HepG2 (cell line): ENCODE data around the gene INKA2. TPM values are rescaled to one million over a fixed set of nuclear protein-coding genes. Genes with fewer than 3 reads are reported as not detected.

ENCODE experiments used
- ATAD3A ChIP-seq: sonication (generic); formaldehyde crosslinking; IDR thresholded peaks from 2 replicates; pipeline ENCODE4 v1.4.0; 2020; ENCODE audit warnings: missing genetic modification reagents
- KLF12 ChIP-seq: sonication (generic); formaldehyde crosslinking; IDR thresholded peaks from 2 replicates; pipeline ENCODE4 v1.4.0; 2020; ENCODE audit warnings: missing genetic modification reagents, borderline replicate concordance
- KMT2A ChIP-seq: sonication (generic); formaldehyde crosslinking; IDR thresholded peaks from 2 replicates; pipeline ENCODE4 v1.4.0; 2020; ENCODE audit warnings: missing genetic modification reagents
- KMT2B ChIP-seq: IDR thresholded peaks from 2 replicates; pipeline ENCODE4 v1.6.1; 2016; ENCODE audit warnings: missing genetic modification reagents, missing compliant biosample characterization
- RFX5 ChIP-seq: IDR thresholded peaks from 2 replicates; pipeline ENCODE4 v1.6.1; 2011; ENCODE audit warnings: low read depth, low read length, improper control_type of control experiment
- RXRB ChIP-seq: IDR thresholded peaks from 2 replicates; pipeline ENCODE4 v1.6.1; 2016; ENCODE audit warnings: borderline replicate concordance, missing genetic modification reagents, missing compliant biosample characterization
- SPEN ChIP-seq: sonication (generic); formaldehyde crosslinking; IDR thresholded peaks from 2 replicates; pipeline ENCODE4 v1.5.1; 2020; ENCODE audit warnings: low read depth, mild to moderate bottlenecking, missing genetic modification reagents
- TAF1 ChIP-seq: sonication (generic); formaldehyde crosslinking; IDR thresholded peaks from 2 replicates; pipeline ENCODE4 v1.4.0; 2020; ENCODE audit warnings: missing genetic modification reagents
- TARDBP ChIP-seq: sonication (generic); formaldehyde crosslinking; IDR thresholded peaks from 2 replicates; pipeline ENCODE4 v1.8.0; 2022; ENCODE audit warnings: mild to moderate bottlenecking, missing genetic modification reagents
- ZKSCAN1 ChIP-seq: fragments of 150-350 bp; IDR thresholded peaks from 2 replicates; pipeline ENCODE4 v1.6.1; 2014; ENCODE audit warnings: low read length
- ZNF3 ChIP-seq: IDR thresholded peaks from 2 replicates; pipeline ENCODE4 v1.7.0; 2017; ENCODE audit warnings: inconsistent platforms
- ZNF331 ChIP-seq: sonication (generic); formaldehyde crosslinking; IDR thresholded peaks from 2 replicates; pipeline ENCODE4 v1.4.0; 2020; ENCODE audit warnings: missing genetic modification reagents
- ZNF7 ChIP-seq: IDR thresholded peaks from 2 replicates; pipeline ENCODE4 v1.6.1; 2016; ENCODE audit warnings: missing biosample characterization, missing genetic modification reagents
- ZNF772 ChIP-seq: sonication (generic); formaldehyde crosslinking; IDR thresholded peaks from 2 replicates; pipeline ENCODE4 v1.5.0; 2020; ENCODE audit warnings: mild to moderate bottlenecking, missing genetic modification reagents
- polyA plus RNA-seq, 8 experiments: library from polyadenylated mRNA; depleted of rRNA in 3 of 8; stranded (reverse) in 7 of 8; unstranded in 1 of 8; fragments of >200 nt; fragmentation: Illumina TruSeq in 4 of 8; extraction: Trizol in 4 of 8; gene quantifications; 2 replicates each; pipeline versions ENCODE4 v1.2.1 to v1.2.3, GENCODE V29; 2011 to 2016; ENCODE audit warnings: low read depth in 4 of 8, missing spikeins in 1 of 8, mixed read lengths in 1 of 8; ENCODE audit not compliant: insufficient read depth in 1 of 8
- total RNA-seq, 5 experiments: library from RNA; depleted of rRNA; stranded (reverse); fragments of >200 nt; fragmentation: Illumina TruSeq; extraction: Trizol; gene quantifications; 2 replicates each; pipeline ENCODE4 v1.2.3, GENCODE V29; 2016; ENCODE audit warnings: low read depth in 1 of 5
- TF ChIP-seq, protein P1 (sequence below): sonication (generic); formaldehyde crosslinking; IDR thresholded peaks from 2 replicates; pipeline ENCODE4 v1.8.0; 2023; ENCODE audit warnings: mild to moderate bottlenecking, missing genetic modification reagents
- TF ChIP-seq, protein P2 (sequence below): sonication (generic); formaldehyde crosslinking; IDR thresholded peaks from 2 replicates; pipeline ENCODE4 v1.9.0; 2021; ENCODE audit warnings: missing genetic modification reagents, borderline replicate concordance
- TF ChIP-seq, protein P3 (sequence below): sonication (generic); formaldehyde crosslinking; IDR thresholded peaks from 2 replicates; pipeline ENCODE4 v1.4.0; 2020; ENCODE audit warnings: missing genetic modification reagents
- TF ChIP-seq, protein P4 (sequence below): sonication (generic); formaldehyde crosslinking; IDR thresholded peaks from 2 replicates; pipeline ENCODE4 v1.4.0; 2020; ENCODE audit warnings: missing genetic modification reagents, borderline replicate concordance
- TF ChIP-seq, protein P5 (sequence below): sonication (generic); formaldehyde crosslinking; IDR thresholded peaks from 2 replicates; pipeline ENCODE4 v1.8.1; 2023; ENCODE audit warnings: mild to moderate bottlenecking, missing genetic modification reagents

INKA2 gene
- total and polyA plus RNA-seq, 2 of the 13 experiments (the other 11 are each of a cell fraction or from before 2014, with no cell fraction given) = 2.6 to 4.6 TPM

DNA sequence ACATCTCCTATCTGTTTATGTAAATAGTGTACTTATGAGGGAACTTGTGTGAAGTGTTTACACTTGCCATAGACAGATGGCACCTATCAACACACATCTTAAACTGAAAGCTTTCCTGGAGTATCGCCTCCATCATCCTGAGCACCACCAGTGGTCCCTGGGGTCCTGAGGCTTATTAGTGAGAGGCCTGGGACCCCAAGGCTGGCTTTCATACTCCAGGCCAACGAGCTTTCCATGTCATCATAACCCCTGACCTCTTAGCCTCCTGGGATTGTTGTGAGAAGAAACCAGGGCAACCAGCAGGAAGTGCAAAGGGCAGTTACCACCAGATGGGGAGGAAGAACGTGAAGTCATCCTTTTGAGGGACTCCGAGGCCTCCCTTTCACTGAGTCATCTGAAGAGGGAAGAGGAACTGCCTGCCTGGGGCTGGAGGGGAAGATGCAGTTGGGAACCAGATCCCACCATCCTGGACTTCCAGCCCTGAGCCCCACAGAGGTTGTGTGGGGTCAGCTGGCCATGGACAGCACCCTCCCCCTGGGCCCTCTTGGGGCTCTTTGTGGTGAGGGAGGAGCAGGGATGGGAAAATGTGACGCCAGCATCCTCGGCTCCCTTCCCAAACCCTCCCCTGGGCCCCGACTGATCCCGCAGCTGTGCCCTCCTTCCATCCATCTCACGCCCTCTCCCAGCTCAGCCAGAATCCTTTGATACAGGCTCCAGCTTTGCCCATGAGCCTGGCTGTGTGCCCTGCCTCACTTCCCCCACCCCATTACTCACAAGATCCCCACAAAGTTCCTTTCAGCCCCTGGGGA is 5.8 kb downstream of the INKA2 start (continued):
- TF ChIP-seq SPEN (CRISPR knock-in tag) (peak; percentile 39; the same call in 1 of the 2 replicates), RXRB (CRISPR knock-in tag) (peak; percentile 83), RFX5 (no peak), ZNF7 (CRISPR knock-in tag) (no peak), ZNF772 (CRISPR knock-in tag) (0 out of 2 replicates have a peak, but pooled peaks have one; percentile 6), KLF12 (CRISPR knock-in tag) (no peak), ATAD3A (CRISPR knock-in tag) (no peak), TARDBP (CRISPR knock-in tag) (peak; percentile 68), ZKSCAN1 (no peak), KMT2A (CRISPR knock-in tag) (0 out of 2 replicates have a peak, but pooled peaks have one; percentile 41), ZNF3 (CRISPR knock-in tag) (no peak), KMT2B (CRISPR knock-in tag) (no peak), TAF1 (CRISPR knock-in tag) (no peak; the same call in 1 of the 2 replicates), ZNF331 (CRISPR knock-in tag) (peak; percentile 34; the same call in 1 of the 2 replicates)
- TF ChIP-seq, protein P1, sequence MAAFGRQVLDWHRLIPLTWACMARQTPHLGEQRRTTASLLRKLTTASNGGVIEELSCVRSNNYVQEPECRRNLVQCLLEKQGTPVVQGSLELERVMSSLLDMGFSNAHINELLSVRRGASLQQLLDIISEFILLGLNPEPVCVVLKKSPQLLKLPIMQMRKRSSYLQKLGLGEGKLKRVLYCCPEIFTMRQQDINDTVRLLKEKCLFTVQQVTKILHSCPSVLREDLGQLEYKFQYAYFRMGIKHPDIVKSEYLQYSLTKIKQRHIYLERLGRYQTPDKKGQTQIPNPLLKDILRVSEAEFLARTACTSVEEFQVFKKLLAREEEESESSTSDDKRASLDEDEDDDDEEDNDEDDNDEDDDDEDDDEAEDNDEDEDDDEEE (CRISPR knock-in tag) = no peak
- TF ChIP-seq, protein P2, sequence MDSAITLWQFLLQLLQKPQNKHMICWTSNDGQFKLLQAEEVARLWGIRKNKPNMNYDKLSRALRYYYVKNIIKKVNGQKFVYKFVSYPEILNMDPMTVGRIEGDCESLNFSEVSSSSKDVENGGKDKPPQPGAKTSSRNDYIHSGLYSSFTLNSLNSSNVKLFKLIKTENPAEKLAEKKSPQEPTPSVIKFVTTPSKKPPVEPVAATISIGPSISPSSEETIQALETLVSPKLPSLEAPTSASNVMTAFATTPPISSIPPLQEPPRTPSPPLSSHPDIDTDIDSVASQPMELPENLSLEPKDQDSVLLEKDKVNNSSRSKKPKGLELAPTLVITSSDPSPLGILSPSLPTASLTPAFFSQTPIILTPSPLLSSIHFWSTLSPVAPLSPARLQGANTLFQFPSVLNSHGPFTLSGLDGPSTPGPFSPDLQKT (CRISPR knock-in tag) = no peak
- TF ChIP-seq, protein P3, sequence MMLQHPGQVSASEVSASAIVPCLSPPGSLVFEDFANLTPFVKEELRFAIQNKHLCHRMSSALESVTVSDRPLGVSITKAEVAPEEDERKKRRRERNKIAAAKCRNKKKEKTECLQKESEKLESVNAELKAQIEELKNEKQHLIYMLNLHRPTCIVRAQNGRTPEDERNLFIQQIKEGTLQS = peak; percentile 69; the same call in 1 of the 2 replicates
- TF ChIP-seq, protein P4, sequence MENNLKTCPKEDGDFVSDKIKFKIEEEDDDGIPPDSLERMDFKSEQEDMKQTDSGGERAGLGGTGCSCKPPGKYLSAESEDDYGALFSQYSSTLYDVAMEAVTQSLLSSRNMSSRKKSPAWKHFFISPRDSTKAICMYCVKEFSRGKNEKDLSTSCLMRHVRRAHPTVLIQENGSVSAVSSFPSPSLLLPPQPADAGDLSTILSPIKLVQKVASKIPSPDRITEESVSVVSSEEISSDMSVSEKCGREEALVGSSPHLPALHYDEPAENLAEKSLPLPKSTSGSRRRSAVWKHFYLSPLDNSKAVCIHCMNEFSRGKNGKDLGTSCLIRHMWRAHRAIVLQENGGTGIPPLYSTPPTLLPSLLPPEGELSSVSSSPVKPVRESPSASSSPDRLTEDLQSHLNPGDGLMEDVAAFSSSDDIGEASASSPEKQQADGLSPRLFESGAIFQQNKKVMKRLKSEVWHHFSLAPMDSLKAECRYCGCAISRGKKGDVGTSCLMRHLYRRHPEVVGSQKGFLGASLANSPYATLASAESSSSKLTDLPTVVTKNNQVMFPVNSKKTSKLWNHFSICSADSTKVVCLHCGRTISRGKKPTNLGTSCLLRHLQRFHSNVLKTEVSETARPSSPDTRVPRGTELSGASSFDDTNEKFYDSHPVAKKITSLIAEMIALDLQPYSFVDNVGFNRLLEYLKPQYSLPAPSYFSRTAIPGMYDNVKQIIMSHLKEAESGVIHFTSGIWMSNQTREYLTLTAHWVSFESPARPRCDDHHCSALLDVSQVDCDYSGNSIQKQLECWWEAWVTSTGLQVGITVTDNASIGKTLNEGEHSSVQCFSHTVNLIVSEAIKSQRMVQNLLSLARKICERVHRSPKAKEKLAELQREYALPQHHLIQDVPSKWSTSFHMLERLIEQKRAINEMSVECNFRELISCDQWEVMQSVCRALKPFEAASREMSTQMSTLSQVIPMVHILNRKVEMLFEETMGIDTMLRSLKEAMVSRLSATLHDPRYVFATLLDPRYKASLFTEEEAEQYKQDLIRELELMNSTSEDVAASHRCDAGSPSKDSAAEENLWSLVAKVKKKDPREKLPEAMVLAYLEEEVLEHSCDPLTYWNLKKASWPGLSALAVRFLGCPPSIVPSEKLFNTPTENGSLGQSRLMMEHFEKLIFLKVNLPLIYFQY (CRISPR knock-in tag) = no peak
- TF ChIP-seq, protein P5, sequence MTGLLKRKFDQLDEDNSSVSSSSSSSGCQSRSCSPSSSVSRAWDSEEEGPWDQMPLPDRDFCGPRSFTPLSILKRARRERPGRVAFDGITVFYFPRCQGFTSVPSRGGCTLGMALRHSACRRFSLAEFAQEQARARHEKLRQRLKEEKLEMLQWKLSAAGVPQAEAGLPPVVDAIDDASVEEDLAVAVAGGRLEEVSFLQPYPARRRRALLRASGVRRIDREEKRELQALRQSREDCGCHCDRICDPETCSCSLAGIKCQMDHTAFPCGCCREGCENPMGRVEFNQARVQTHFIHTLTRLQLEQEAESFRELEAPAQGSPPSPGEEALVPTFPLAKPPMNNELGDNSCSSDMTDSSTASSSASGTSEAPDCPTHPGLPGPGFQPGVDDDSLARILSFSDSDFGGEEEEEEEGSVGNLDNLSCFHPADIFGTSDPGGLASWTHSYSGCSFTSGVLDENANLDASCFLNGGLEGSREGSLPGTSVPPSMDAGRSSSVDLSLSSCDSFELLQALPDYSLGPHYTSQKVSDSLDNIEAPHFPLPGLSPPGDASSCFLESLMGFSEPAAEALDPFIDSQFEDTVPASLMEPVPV (CRISPR knock-in tag) = no peak
